HepG2 (cell line): ENCODE data around the gene GCN1. TPM values are rescaled to one million over a fixed set of nuclear protein-coding genes. Genes with fewer than 3 reads are reported as not detected.

Experiments used
- ARNTL ChIP-seq: sonication (generic); formaldehyde crosslinking; IDR thresholded peaks from 2 replicates; pipeline ENCODE4 v1.4.0; 2020; ENCODE audit warnings: mild to moderate bottlenecking, missing genetic modification reagents
- CENPX ChIP-seq: sonication (generic); formaldehyde crosslinking; IDR thresholded peaks from 2 replicates; pipeline ENCODE4 v1.9.0; 2021; ENCODE audit warnings: mild to moderate bottlenecking, missing genetic modification reagents, moderate library complexity
- ELF3 ChIP-seq: IDR thresholded peaks from 2 replicates; pipeline ENCODE4 v1.6.1; 2016; ENCODE audit warnings: missing genetic modification reagents, missing compliant biosample characterization
- ETV6 ChIP-seq: sonication (generic); formaldehyde crosslinking; conservative IDR thresholded peaks from 2 replicates; pipeline ENCODE4 v1.4.0; 2020; ENCODE audit warnings: missing genetic modification reagents
- FOXC1 ChIP-seq: sonication (generic); formaldehyde crosslinking; IDR thresholded peaks from 2 replicates; pipeline ENCODE4 v1.8.0; 2022; ENCODE audit warnings: mild to moderate bottlenecking, missing genetic modification reagents, borderline replicate concordance
- HOXA3 ChIP-seq: sonication (generic); formaldehyde crosslinking; IDR thresholded peaks from 2 replicates; pipeline ENCODE4 v1.5.0; 2020; ENCODE audit warnings: missing genetic modification reagents
- MIER3 ChIP-seq: IDR thresholded peaks from 2 replicates; pipeline ENCODE4 v1.6.1; 2016; ENCODE audit warnings: missing compliant biosample characterization, borderline replicate concordance
- MTA3 ChIP-seq: sonication (generic); formaldehyde crosslinking; IDR thresholded peaks from 2 replicates; pipeline ENCODE4 v1.4.0; 2020; ENCODE audit warnings: missing genetic modification reagents
- NFE2L2 ChIP-seq: fragments of 150-350 bp; IDR thresholded peaks from 2 replicates; pipeline ENCODE4 v1.6.1; 2014; ENCODE audit warnings: low read length
- SIX1 ChIP-seq: sonication (generic); formaldehyde crosslinking; IDR thresholded peaks from 2 replicates; pipeline ENCODE4 v1.4.0; 2020; ENCODE audit warnings: missing genetic modification reagents, borderline replicate concordance
- SP140L ChIP-seq: sonication (generic); formaldehyde crosslinking; IDR thresholded peaks from 2 replicates; pipeline ENCODE4 v1.4.0; 2020; ENCODE audit warnings: missing genetic modification reagents, borderline replicate concordance
- ZNF484 ChIP-seq: sonication (generic); formaldehyde crosslinking; IDR thresholded peaks from 2 replicates; pipeline ENCODE4 v1.5.1; 2020; ENCODE audit warnings: mild to moderate bottlenecking, low read depth, missing genetic modification reagents, borderline replicate concordance
- ZNF570 ChIP-seq: sonication (generic); formaldehyde crosslinking; IDR thresholded peaks from 2 replicates; pipeline ENCODE4 v1.4.0; 2020; ENCODE audit warnings: mild to moderate bottlenecking, missing genetic modification reagents, borderline replicate concordance
- ZNF619 ChIP-seq: sonication (generic); formaldehyde crosslinking; IDR thresholded peaks from 2 replicates; pipeline ENCODE4 v1.4.0; 2020; ENCODE audit warnings: mild to moderate bottlenecking, missing genetic modification reagents
- ZNF768 ChIP-seq: sonication (generic); formaldehyde crosslinking; IDR thresholded peaks from 2 replicates; pipeline ENCODE4 v1.4.0; 2020; ENCODE audit warnings: missing genetic modification reagents
- polyA plus RNA-seq, 8 experiments: library from polyadenylated mRNA; depleted of rRNA in 3 of 8; stranded (reverse) in 7 of 8; unstranded in 1 of 8; fragments of >200 nt; fragmentation: Illumina TruSeq in 4 of 8; extraction: Trizol in 4 of 8; gene quantifications; 2 replicates each; pipeline versions ENCODE4 v1.2.1 to v1.2.3, GENCODE V29; 2011 to 2016; ENCODE audit warnings: low read depth in 4 of 8, missing spikeins in 1 of 8, mixed read lengths in 1 of 8; ENCODE audit not compliant: insufficient read depth in 1 of 8
- total RNA-seq, 5 experiments: library from RNA; depleted of rRNA; stranded (reverse); fragments of >200 nt; fragmentation: Illumina TruSeq; extraction: Trizol; gene quantifications; 2 replicates each; pipeline ENCODE4 v1.2.3, GENCODE V29; 2016; ENCODE audit warnings: low read depth in 1 of 5
- TF ChIP-seq, protein P1 (sequence below), 2 experiments: sonication (generic) in 1 of 2; formaldehyde crosslinking in 1 of 2; IDR thresholded peaks; 2 replicates each; pipeline versions ENCODE4 v1.5.1 to v1.6.1; 2011 to 2020; ENCODE audit warnings: borderline replicate concordance in 1 of 2, low read depth in 1 of 2, low read length in 1 of 2, mild to moderate bottlenecking in 1 of 2, missing genetic modification reagents in 1 of 2, moderate library complexity in 1 of 2
- TF ChIP-seq, protein P2 (sequence below): sonication (generic); formaldehyde crosslinking; conservative IDR thresholded peaks from 2 replicates; pipeline ENCODE4 v1.4.0; 2020; ENCODE audit warnings: mild to moderate bottlenecking, missing genetic modification reagents, moderate library complexity
- TF ChIP-seq, protein P3 (sequence below): sonication (generic); formaldehyde crosslinking; IDR thresholded peaks from 2 replicates; pipeline ENCODE4 v1.5.1; 2020; ENCODE audit warnings: missing genetic modification reagents, mild to moderate bottlenecking, borderline replicate concordance
- TF ChIP-seq, protein P4 (sequence below): IDR thresholded peaks from 2 replicates; pipeline ENCODE4 v1.6.1; 2016; ENCODE audit warnings: control low read depth

The GCN1 gene
- total and polyA plus RNA-seq, 2 of the 13 experiments (the other 11 are each of a cell fraction or from before 2014, with no cell fraction given), result 58.2 to 83.0 TPM

DNA sequence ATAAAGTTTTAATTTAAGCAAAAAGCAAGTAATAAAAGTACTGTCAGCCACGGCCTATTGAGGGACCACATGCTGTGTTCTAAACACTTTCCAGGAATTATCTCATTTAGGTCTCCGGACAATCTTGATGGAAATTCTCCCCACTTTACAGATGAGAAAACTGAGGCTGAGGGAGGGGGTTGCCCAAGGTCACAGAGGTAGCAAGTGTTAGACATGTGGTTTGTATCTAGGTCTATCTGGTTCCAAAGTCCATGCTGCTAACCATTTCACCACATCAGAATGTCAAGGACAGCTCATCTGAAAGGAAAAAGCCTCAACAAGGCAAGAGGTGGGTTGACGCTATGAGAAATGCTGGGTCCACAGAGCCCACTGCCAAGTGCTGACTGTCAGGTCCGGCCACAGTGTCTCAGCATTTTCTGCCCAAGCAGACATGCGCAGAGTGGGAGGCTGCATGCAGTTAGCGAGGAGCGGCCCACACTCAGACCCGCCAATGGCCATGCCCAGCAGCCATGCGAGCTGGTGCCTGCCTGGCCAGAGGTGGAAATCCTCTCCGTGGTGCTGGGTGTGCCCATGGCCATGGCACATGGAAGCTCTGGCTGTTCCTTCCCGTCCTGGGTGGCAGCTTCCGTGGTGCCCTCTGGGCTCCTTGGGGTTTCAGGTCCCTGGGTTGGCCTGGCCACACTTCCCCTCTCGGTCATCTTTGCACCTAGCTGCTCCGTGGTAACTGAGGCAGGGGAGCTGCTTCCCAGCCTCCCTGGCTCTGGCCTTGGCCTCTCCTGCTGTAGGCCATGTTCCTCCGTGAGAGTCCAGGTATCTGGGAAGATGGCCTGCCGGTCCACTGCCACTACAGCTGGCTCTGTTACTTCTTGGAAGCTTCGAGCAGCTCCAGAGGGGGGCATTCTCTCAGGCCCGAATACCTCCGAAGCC, 24.4 kb upstream of the GCN1 start (continued):
- TF ChIP-seq, protein P1, sequence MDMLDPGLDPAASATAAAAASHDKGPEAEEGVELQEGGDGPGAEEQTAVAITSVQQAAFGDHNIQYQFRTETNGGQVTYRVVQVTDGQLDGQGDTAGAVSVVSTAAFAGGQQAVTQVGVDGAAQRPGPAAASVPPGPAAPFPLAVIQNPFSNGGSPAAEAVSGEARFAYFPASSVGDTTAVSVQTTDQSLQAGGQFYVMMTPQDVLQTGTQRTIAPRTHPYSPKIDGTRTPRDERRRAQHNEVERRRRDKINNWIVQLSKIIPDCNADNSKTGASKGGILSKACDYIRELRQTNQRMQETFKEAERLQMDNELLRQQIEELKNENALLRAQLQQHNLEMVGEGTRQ (IDR thresholded peaks at IDR 0.05; ENCODE audit: low read depth, low read length), result no peak
- TF ChIP-seq, protein P1 (CRISPR knock-in tag; IDR thresholded peaks at IDR 0.05; ENCODE audit: borderline replicate concordance), result no peak
- TF ChIP-seq ARNTL (CRISPR knock-in tag), result no peak
- TF ChIP-seq, protein P2, sequence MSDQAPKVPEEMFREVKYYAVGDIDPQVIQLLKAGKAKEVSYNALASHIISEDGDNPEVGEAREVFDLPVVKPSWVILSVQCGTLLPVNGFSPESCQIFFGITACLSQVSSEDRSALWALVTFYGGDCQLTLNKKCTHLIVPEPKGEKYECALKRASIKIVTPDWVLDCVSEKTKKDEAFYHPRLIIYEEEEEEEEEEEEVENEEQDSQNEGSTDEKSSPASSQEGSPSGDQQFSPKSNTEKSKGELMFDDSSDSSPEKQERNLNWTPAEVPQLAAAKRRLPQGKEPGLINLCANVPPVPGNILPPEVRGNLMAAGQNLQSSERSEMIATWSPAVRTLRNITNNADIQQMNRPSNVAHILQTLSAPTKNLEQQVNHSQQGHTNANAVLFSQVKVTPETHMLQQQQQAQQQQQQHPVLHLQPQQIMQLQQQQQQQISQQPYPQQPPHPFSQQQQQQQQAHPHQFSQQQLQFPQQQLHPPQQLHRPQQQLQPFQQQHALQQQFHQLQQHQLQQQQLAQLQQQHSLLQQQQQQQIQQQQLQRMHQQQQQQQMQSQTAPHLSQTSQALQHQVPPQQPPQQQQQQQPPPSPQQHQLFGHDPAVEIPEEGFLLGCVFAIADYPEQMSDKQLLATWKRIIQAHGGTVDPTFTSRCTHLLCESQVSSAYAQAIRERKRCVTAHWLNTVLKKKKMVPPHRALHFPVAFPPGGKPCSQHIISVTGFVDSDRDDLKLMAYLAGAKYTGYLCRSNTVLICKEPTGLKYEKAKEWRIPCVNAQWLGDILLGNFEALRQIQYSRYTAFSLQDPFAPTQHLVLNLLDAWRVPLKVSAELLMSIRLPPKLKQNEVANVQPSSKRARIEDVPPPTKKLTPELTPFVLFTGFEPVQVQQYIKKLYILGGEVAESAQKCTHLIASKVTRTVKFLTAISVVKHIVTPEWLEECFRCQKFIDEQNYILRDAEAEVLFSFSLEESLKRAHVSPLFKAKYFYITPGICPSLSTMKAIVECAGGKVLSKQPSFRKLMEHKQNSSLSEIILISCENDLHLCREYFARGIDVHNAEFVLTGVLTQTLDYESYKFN (CRISPR knock-in tag), result peak; percentile 61
- TF ChIP-seq, protein P3, sequence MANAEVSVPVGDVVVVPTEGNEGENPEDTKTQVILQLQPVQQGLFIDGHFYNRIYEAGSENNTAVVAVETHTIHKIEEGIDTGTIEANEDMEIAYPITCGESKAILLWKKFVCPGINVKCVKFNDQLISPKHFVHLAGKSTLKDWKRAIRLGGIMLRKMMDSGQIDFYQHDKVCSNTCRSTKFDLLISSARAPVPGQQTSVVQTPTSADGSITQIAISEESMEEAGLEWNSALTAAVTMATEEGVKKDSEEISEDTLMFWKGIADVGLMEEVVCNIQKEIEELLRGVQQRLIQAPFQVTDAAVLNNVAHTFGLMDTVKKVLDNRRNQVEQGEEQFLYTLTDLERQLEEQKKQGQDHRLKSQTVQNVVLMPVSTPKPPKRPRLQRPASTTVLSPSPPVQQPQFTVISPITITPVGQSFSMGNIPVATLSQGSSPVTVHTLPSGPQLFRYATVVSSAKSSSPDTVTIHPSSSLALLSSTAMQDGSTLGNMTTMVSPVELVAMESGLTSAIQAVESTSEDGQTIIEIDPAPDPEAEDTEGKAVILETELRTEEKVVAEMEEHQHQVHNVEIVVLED, result no peak
- TF ChIP-seq ZNF768, result no peak
- TF ChIP-seq, protein P4, sequence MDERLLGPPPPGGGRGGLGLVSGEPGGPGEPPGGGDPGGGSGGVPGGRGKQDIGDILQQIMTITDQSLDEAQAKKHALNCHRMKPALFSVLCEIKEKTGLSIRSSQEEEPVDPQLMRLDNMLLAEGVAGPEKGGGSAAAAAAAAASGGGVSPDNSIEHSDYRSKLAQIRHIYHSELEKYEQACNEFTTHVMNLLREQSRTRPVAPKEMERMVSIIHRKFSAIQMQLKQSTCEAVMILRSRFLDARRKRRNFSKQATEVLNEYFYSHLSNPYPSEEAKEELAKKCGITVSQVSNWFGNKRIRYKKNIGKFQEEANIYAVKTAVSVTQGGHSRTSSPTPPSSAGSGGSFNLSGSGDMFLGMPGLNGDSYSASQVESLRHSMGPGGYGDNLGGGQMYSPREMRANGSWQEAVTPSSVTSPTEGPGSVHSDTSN (CRISPR knock-in tag), result no peak
- no peak for TF ChIP-seq ZNF484 (CRISPR knock-in tag)
- TF ChIP-seq SIX1 (CRISPR knock-in tag), result no peak
- no peak for TF ChIP-seq NFE2L2
- no peak for TF ChIP-seq MIER3 (CRISPR knock-in tag)
- no peak for TF ChIP-seq ZNF619 (CRISPR knock-in tag)
- no peak for TF ChIP-seq FOXC1 (CRISPR knock-in tag)
- no peak for TF ChIP-seq MTA3 (CRISPR knock-in tag)
- no peak for TF ChIP-seq ELF3 (CRISPR knock-in tag)
- TF ChIP-seq ZNF570 (CRISPR knock-in tag), result no peak
- no peak for TF ChIP-seq SP140L
- no peak for TF ChIP-seq CENPX (CRISPR knock-in tag)
- TF ChIP-seq HOXA3 (CRISPR knock-in tag), result no peak
- TF ChIP-seq ETV6 (CRISPR knock-in tag), result no peak
